Breast epithelium (tissue), 3 donors: ENCODE measurements around the gene STK35.

ENCODE experiments used
- POLR2A ChIP-seq: fragments of 450-650 bp; IDR thresholded peaks from one replicate; pipeline ENCODE4 v1.6.1; 2016; ENCODE audit warnings: antibody characterized with exemption, mild to moderate bottlenecking, moderate library complexity
- TF ChIP-seq, protein P1 (sequence below), 3 donors: fragments of 450-650 bp; IDR thresholded peaks; one replicate each; pipeline ENCODE4 v1.5.1; 2016 to 2017; ENCODE audit warnings: antibody characterized with exemption in 3 of 3, mild to moderate bottlenecking in 3 of 3, moderate library complexity in 3 of 3

- no peak for TF ChIP-seq POLR2A
- TF ChIP-seq, protein P1, sequence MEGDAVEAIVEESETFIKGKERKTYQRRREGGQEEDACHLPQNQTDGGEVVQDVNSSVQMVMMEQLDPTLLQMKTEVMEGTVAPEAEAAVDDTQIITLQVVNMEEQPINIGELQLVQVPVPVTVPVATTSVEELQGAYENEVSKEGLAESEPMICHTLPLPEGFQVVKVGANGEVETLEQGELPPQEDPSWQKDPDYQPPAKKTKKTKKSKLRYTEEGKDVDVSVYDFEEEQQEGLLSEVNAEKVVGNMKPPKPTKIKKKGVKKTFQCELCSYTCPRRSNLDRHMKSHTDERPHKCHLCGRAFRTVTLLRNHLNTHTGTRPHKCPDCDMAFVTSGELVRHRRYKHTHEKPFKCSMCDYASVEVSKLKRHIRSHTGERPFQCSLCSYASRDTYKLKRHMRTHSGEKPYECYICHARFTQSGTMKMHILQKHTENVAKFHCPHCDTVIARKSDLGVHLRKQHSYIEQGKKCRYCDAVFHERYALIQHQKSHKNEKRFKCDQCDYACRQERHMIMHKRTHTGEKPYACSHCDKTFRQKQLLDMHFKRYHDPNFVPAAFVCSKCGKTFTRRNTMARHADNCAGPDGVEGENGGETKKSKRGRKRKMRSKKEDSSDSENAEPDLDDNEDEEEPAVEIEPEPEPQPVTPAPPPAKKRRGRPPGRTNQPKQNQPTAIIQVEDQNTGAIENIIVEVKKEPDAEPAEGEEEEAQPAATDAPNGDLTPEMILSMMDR (IDR thresholded peaks at IDR 0.05) = no peak
These were observed 29.1 kb downstream of the STK35 start for GRCh38 chr20:2130683-2131082.
